ENCODE data around the gene PKMYT1. TPM values are rescaled to one million over a fixed set of nuclear protein-coding genes. Genes with fewer than 3 reads are reported as not detected.

PKMYT1 gene
- total and polyA plus RNA-seq, 9 of the 15 experiments (the other 6 are each of a cell fraction or from before 2014, with no cell fraction given), result 8.7 to 201 (median 37.8) TPM

DNA sequence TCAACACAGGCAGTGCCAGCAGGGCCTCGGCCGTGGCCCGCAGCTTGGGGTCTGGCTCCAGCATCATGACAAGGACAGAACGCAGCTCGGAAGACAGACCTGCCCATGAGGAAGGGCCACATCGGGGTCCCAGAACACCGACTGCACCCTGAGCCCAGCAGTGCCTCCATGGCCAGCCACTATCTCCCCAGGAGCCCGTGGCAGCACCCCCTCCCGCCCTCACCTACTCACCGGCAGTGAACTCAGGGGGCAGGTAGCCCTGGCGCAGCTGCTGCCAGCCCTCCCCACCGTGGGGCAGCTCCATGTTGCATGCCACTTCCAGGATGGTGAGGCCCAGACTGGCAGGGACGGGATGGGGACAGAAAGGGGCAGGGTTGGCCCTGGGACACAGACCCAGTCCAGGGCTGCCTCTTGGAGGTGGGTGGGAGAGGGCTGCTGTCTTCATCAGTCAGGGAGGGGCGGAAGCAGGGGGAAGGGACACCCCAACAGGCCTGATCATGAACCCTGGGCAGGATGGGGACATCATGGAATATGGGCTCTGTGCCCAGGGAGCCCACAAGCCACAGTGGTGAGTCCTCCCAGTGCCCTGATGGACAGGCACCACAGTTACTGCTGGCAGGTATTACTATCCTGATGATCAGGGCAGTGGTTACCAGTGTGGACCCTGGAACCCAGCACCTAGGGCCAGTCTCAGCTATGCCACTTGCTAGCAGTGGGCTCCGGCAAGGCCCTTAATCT, 5.8 kb downstream of the PKMYT1 start (continued):
- TF ChIP-seq, protein P1, sequence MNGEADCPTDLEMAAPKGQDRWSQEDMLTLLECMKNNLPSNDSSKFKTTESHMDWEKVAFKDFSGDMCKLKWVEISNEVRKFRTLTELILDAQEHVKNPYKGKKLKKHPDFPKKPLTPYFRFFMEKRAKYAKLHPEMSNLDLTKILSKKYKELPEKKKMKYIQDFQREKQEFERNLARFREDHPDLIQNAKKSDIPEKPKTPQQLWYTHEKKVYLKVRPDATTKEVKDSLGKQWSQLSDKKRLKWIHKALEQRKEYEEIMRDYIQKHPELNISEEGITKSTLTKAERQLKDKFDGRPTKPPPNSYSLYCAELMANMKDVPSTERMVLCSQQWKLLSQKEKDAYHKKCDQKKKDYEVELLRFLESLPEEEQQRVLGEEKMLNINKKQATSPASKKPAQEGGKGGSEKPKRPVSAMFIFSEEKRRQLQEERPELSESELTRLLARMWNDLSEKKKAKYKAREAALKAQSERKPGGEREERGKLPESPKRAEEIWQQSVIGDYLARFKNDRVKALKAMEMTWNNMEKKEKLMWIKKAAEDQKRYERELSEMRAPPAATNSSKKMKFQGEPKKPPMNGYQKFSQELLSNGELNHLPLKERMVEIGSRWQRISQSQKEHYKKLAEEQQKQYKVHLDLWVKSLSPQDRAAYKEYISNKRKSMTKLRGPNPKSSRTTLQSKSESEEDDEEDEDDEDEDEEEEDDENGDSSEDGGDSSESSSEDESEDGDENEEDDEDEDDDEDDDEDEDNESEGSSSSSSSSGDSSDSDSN (IDR thresholded peaks at IDR 0.05; ENCODE audit: borderline replicate concordance in 1 of 2, low read depth in 2 of 2, low read length in 2 of 2), result no peak
- TF ChIP-seq FOSL1 (tag; conservative IDR thresholded peaks at IDR 0.05) (no peak), KLF13 (tag; IDR thresholded peaks at IDR 0.05; ENCODE audit: borderline replicate concordance, low read depth) (no peak), CREBBP (IDR thresholded peaks at IDR 0.05; ENCODE audit: low read depth, low read length) (no peak), ZNF143 (CRISPR knock-in tag; IDR thresholded peaks at IDR 0.05) (no peak), RBBP5 (IDR thresholded peaks at IDR 0.05; ENCODE audit: borderline replicate concordance, insufficient read depth, low read length, poor library complexity, severe bottlenecking) (no peak), SMAD4 (CRISPR knock-in tag; conservative IDR thresholded peaks at IDR 0.05) (no peak), FIP1L1 (IDR thresholded peaks at IDR 0.05; ENCODE audit: low read depth, low read length, poor library complexity, severe bottlenecking) (no peak)
- TF ChIP-seq, protein P2, sequence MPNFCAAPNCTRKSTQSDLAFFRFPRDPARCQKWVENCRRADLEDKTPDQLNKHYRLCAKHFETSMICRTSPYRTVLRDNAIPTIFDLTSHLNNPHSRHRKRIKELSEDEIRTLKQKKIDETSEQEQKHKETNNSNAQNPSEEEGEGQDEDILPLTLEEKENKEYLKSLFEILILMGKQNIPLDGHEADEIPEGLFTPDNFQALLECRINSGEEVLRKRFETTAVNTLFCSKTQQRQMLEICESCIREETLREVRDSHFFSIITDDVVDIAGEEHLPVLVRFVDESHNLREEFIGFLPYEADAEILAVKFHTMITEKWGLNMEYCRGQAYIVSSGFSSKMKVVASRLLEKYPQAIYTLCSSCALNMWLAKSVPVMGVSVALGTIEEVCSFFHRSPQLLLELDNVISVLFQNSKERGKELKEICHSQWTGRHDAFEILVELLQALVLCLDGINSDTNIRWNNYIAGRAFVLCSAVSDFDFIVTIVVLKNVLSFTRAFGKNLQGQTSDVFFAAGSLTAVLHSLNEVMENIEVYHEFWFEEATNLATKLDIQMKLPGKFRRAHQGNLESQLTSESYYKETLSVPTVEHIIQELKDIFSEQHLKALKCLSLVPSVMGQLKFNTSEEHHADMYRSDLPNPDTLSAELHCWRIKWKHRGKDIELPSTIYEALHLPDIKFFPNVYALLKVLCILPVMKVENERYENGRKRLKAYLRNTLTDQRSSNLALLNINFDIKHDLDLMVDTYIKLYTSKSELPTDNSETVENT (CRISPR knock-in tag; IDR thresholded peaks at IDR 0.05), result no peak
- TF ChIP-seq, protein P3, sequence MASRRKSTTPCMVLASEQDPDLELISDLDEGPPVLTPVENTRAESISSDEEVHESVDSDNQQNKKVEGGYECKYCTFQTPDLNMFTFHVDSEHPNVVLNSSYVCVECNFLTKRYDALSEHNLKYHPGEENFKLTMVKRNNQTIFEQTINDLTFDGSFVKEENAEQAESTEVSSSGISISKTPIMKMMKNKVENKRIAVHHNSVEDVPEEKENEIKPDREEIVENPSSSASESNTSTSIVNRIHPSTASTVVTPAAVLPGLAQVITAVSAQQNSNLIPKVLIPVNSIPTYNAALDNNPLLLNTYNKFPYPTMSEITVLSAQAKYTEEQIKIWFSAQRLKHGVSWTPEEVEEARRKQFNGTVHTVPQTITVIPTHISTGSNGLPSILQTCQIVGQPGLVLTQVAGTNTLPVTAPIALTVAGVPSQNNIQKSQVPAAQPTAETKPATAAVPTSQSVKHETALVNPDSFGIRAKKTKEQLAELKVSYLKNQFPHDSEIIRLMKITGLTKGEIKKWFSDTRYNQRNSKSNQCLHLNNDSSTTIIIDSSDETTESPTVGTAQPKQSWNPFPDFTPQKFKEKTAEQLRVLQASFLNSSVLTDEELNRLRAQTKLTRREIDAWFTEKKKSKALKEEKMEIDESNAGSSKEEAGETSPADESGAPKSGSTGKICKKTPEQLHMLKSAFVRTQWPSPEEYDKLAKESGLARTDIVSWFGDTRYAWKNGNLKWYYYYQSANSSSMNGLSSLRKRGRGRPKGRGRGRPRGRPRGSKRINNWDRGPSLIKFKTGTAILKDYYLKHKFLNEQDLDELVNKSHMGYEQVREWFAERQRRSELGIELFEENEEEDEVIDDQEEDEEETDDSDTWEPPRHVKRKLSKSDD (conservative IDR thresholded peaks at IDR 0.05; ENCODE audit: low read length), result no peak
- TF ChIP-seq, protein P4, sequence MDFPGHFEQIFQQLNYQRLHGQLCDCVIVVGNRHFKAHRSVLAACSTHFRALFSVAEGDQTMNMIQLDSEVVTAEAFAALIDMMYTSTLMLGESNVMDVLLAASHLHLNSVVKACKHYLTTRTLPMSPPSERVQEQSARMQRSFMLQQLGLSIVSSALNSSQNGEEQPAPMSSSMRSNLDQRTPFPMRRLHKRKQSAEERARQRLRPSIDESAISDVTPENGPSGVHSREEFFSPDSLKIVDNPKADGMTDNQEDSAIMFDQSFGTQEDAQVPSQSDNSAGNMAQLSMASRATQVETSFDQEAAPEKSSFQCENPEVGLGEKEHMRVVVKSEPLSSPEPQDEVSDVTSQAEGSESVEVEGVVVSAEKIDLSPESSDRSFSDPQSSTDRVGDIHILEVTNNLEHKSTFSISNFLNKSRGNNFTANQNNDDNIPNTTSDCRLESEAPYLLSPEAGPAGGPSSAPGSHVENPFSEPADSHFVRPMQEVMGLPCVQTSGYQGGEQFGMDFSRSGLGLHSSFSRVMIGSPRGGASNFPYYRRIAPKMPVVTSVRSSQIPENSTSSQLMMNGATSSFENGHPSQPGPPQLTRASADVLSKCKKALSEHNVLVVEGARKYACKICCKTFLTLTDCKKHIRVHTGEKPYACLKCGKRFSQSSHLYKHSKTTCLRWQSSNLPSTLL (IDR thresholded peaks at IDR 0.05), result no peak
- TF ChIP-seq, protein P5, sequence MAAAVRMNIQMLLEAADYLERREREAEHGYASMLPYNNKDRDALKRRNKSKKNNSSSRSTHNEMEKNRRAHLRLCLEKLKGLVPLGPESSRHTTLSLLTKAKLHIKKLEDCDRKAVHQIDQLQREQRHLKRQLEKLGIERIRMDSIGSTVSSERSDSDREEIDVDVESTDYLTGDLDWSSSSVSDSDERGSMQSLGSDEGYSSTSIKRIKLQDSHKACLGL (CRISPR knock-in tag; IDR thresholded peaks at IDR 0.05; ENCODE audit: borderline replicate concordance, poor library complexity, severe bottlenecking), result no peak
- TF ChIP-seq, protein P6, sequence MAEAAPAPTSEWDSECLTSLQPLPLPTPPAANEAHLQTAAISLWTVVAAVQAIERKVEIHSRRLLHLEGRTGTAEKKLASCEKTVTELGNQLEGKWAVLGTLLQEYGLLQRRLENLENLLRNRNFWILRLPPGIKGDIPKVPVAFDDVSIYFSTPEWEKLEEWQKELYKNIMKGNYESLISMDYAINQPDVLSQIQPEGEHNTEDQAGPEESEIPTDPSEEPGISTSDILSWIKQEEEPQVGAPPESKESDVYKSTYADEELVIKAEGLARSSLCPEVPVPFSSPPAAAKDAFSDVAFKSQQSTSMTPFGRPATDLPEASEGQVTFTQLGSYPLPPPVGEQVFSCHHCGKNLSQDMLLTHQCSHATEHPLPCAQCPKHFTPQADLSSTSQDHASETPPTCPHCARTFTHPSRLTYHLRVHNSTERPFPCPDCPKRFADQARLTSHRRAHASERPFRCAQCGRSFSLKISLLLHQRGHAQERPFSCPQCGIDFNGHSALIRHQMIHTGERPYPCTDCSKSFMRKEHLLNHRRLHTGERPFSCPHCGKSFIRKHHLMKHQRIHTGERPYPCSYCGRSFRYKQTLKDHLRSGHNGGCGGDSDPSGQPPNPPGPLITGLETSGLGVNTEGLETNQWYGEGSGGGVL (CRISPR knock-in tag; IDR thresholded peaks at IDR 0.05), result no peak
